Peyer's patch (tissue), 4 donors: ENCODE data around the gene NOL4L. TPM values are rescaled to one million over a fixed set of nuclear protein-coding genes. Genes with fewer than 3 reads are reported as not detected.

ENCODE experiments used
- DNase-seq, 3 donors: peaks; one replicate each; pipeline ENCODE4 v3.0.0-alpha.2; 2017 to 2019
- H3K27ac ChIP-seq, 4 donors: fragments of 200-600 bp; sonication (generic); one replicate each; pipeline ENCODE4 v1.5.1; 2016 to 2019
- H3K27me3 ChIP-seq, 2 donors: fragments of 200-600 bp; sonication (generic); one replicate each; pipeline ENCODE4 v1.5.1; 2019
- H3K36me3 ChIP-seq, 3 donors: fragments of 200-600 bp; sonication (generic); one replicate each; pipeline ENCODE4 v1.5.1; 2016 to 2019
- H3K4me1 ChIP-seq, 4 donors: fragments of 200-600 bp; sonication (generic); one replicate each; pipeline ENCODE4 v1.5.1; 2016 to 2019
- H3K4me3 ChIP-seq, 4 donors: fragments of 200-600 bp; sonication (generic); 1 replicate in 3 of 4; 2 replicates in 1 of 4; pipeline ENCODE4 v1.5.1; 2016 to 2019; ENCODE audit warnings: mild to moderate bottlenecking in 1 of 4
- H3K9me3 ChIP-seq, 4 donors: fragments of 200-600 bp; sonication (generic); one replicate each; pipeline ENCODE4 v1.5.1; 2016 to 2019; ENCODE audit warnings: mild to moderate bottlenecking in 1 of 4
- CTCF ChIP-seq, 6 experiments: fragments of 450-650 bp in 4 of 6; fragments of 200-600 bp in 2 of 6; sonication (generic) in 1 of 6; IDR thresholded peaks; one replicate each; pipeline ENCODE4 v1.5.1; 2017 to 2019; ENCODE audit warnings: antibody characterized with exemption in 6 of 6, mild to moderate bottlenecking in 3 of 6, moderate library complexity in 1 of 6
- POLR2A ChIP-seq, 2 donors: fragments of 450-650 bp; IDR thresholded peaks; one replicate each; pipeline ENCODE4 v1.5.1; 2017; ENCODE audit warnings: antibody characterized with exemption in 2 of 2, mild to moderate bottlenecking in 2 of 2, moderate library complexity in 2 of 2
- total RNA-seq, 4 donors: library from RNA; depleted of rRNA; stranded (reverse); fragments of >200 nt; gene quantifications; one replicate each; pipeline ENCODE4 v1.1.0, GENCODE V29; 2016

NOL4L gene
- total RNA-seq, 4 donors from 2014 or later: 44.6 to 134 (median 109) TPM

GRCh38 chr20:32575805-32576204 lies 9.3 kb downstream of the NOL4L start:
- peaks cover 0 to under 1% (median 0%) of the 10 kb centered on the region in 4 donors for H3K4me1 ChIP-seq
- no peak for DNase-seq
- no peaks in the 10 kb centered on the region for H3K9me3 ChIP-seq
- H3K36me3 ChIP-seq: no peaks in the 10 kb centered on the region
- no peak for TF ChIP-seq CTCF (IDR thresholded peaks at IDR 0.05)
- no peak for TF ChIP-seq POLR2A (IDR thresholded peaks at IDR 0.05)
- H3K27ac ChIP-seq: no peak overlapping the region
- H3K4me3 ChIP-seq: no peak overlapping the region
- H3K27me3 ChIP-seq: no peaks in the 10 kb centered on the region

- H3K4me3 ChIP-seq: no peak overlapping the region
- H3K36me3 ChIP-seq: no peaks in the 10 kb centered on the region
- no peak overlapping the region for H3K27ac ChIP-seq
- no peak for TF ChIP-seq POLR2A (IDR thresholded peaks at IDR 0.05)
- TF ChIP-seq CTCF (IDR thresholded peaks at IDR 0.05): no peak
- no peaks in the 10 kb centered on the region for H3K9me3 ChIP-seq
- no peaks in the 10 kb centered on the region for H3K4me1 ChIP-seq
- no peaks in the 10 kb centered on the region for H3K27me3 ChIP-seq
- DNase-seq: no peak
These were observed 9.9 kb downstream of the NOL4L start for GRCh38 chr20:32575227-32575581.

- no peak overlapping the region for H3K4me3 ChIP-seq
These were observed 10.6 kb downstream of the NOL4L start for GRCh38 chr20:32574296-32575226.

DNA sequence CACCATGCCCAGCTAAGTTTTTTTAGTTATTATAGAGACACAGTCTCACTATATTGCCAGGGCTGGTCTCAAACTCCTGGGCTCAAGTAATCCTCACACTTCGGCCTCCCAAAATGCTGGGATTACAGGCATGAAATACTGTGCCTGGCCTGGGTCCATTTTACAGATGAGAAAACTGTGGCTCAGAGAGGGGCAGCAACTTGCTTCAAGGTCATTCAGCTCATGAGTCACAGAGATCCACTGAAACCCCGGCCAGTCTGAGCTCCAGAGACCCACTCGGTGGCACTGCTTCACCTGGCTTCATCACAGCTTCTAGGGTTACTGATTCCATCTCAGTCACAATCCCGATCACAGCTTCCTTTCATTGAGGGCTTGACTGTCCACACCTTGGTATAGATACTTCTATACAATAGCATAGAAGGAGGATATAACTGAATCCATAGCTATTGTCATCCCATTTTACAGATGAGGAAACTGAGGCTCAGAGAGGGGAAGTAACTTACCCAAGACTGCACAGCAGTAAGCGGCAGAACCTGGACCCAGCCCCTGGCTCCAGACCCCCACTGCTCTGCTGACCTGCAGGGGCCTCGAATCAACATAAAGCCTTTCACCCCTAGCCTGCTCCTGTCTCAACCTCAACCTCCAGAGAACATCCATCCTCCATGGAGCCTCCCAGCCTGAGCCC lies 11.8 kb downstream of the NOL4L start:
- Histone ChIP-seq H3K9me3 (no peaks in the 10 kb centered on the region), H3K4me1 (no peaks in the 10 kb centered on the region), H3K36me3 (no peaks in the 10 kb centered on the region), H3K4me3 (no peak overlapping the region), H3K27ac (no peak overlapping the region), H3K27me3 (no peaks in the 10 kb centered on the region)
- DNase-seq: no peak
- TF ChIP-seq POLR2A (IDR thresholded peaks at IDR 0.05) (no peak), CTCF (IDR thresholded peaks at IDR 0.05) (no peak)

More at GRCh38 chr20:32574296-32575226, 10.6 kb downstream of the NOL4L start:
- no peak for DNase-seq
- Histone ChIP-seq H3K4me1 (no peaks in the 10 kb centered on the region), H3K27me3 (no peaks in the 10 kb centered on the region), H3K36me3 (no peaks in the 10 kb centered on the region), H3K9me3 (no peaks in the 10 kb centered on the region), H3K27ac (no peak overlapping the region)
- no peak for TF ChIP-seq POLR2A (IDR thresholded peaks at IDR 0.05)
- TF ChIP-seq CTCF (IDR thresholded peaks at IDR 0.05): no peak

DNA sequence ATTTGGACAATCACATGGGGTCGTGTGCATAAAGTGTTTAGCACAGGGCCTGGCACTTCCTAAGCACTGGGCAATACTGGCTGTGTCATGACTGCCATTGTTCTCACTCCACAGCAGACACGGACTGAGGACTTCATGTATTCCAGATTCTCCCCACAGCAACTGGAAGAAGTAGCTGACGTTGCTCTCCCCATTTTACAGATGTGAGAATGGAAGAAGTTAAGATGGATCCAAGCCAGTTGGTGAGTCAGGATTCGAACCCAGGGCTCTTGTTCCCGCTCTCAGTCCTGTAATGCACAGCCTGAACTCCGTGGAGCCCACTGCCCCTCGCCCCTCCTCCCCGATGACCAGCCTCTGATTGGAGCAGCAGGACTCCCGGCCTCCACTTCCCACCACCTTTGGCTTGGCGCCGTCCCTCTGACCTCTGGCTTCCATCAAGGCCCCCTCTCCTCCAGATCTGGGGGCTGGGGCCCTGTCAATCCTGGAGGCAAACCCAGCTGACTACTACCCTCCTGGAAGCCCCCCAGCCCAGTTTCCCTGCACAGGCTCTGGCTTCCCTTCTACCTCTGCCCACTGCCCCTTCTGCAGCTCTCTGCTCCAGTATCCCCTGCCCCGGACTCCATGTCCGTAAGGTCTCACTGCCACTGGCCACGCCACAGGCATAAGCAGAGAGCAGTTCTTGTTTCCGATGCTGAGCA lies 12.7 kb downstream of the NOL4L start:
- DNase-seq: no peak
- H3K4me3 ChIP-seq: no peak overlapping the region
- no peak overlapping the region for H3K27ac ChIP-seq
- no peaks in the 10 kb centered on the region for H3K27me3 ChIP-seq
- no peaks in the 10 kb centered on the region for H3K36me3 ChIP-seq
- no peaks in the 10 kb centered on the region for H3K4me1 ChIP-seq
- no peaks in the 10 kb centered on the region for H3K9me3 ChIP-seq
- TF ChIP-seq CTCF (IDR thresholded peaks at IDR 0.05) (no peak), POLR2A (IDR thresholded peaks at IDR 0.05) (no peak)
